ENCODE data around the gene RIIAD1. TPM values are rescaled to one million over a fixed set of nuclear protein-coding genes. Genes with fewer than 3 reads are reported as not detected.

The RIIAD1 gene
- polyA plus RNA-seq, 1 donor (not counting 4 experiments of a cell fraction or from before 2014, with no cell fraction given) = not detected

GRCh38 chr1:151686561-151686960, 34.8 kb upstream of the RIIAD1 start:
- Histone ChIP-seq H3K9ac (ENCODE audit: control insufficient read depth, extremely low read depth, insufficient read depth, low read length) (no peak overlapping the region), H3K9me3 (ENCODE audit: control insufficient read depth, low read depth, low read length) (no peaks in the 10 kb centered on the region), H3K4me3 (ENCODE audit: control insufficient read depth in 2 of 3, extremely low read depth in 1 of 3, insufficient read depth in 2 of 3, low read depth in 1 of 3, low read length in 3 of 3) (no peak overlapping the region), H3K79me2 (ENCODE audit: control insufficient read depth, insufficient read depth, low read length) (no peaks in the 10 kb centered on the region), H3K4me2 (ENCODE audit: control insufficient read depth, extremely low read depth, insufficient read depth, low read depth, low read length) (no peak overlapping the region), H3K4me1 (ENCODE audit: control insufficient read depth, extremely low read depth, insufficient read depth, low read length) (peaks cover 6% of the 10 kb centered on the region), H3K27ac (ENCODE audit: control insufficient read depth, insufficient read depth, low read length) (no peak overlapping the region), H3K27me3 (ENCODE audit: control insufficient read depth, extremely low read depth, insufficient read depth, low read length) (no peaks in the 10 kb centered on the region), H3K9me1 (ENCODE audit: control insufficient read depth, extremely low read depth, insufficient read depth, low read length) (no peaks in the 10 kb centered on the region), H4K20me1 (ENCODE audit: control insufficient read depth, extremely low read depth, insufficient read depth, low read length) (no peaks in the 10 kb centered on the region), H2AFZ (ENCODE audit: control insufficient read depth, low read length) (no peak overlapping the region), H3K36me3 (ENCODE audit: control insufficient read depth in 2 of 2, extremely low read depth in 1 of 2, insufficient read depth in 2 of 2, low read length in 2 of 2) (peaks cover 1 to 5% of the 10 kb centered on the region in 2 experiments)
- no peak for TF ChIP-seq EZH2 (IDR thresholded peaks at IDR 0.05; ENCODE audit: low read length)
- dilution Hi-C loops (cut with MboI; ENCODE audit: extremely low pct_ligation_motif_present, low sequenced_read_pairs) = no loop called here
- no peak for DNase-seq (ENCODE audit: low read depth, low spot score)
- FAIRE-seq = no peak

GRCh38 chr1:151689494-151689893, 31.8 kb upstream of the RIIAD1 start:
- Histone ChIP-seq H3K9ac (ENCODE audit: control insufficient read depth, extremely low read depth, insufficient read depth, low read length) (no peak overlapping the region), H3K4me3 (ENCODE audit: control insufficient read depth in 2 of 3, extremely low read depth in 1 of 3, insufficient read depth in 2 of 3, low read depth in 1 of 3, low read length in 3 of 3) (no peak overlapping the region), H3K9me3 (ENCODE audit: control insufficient read depth, low read depth, low read length) (no peaks in the 10 kb centered on the region), H3K4me2 (ENCODE audit: control insufficient read depth, extremely low read depth, insufficient read depth, low read depth, low read length) (no peak overlapping the region), H3K27ac (ENCODE audit: control insufficient read depth, insufficient read depth, low read length) (no peak overlapping the region), H3K4me1 (ENCODE audit: control insufficient read depth, extremely low read depth, insufficient read depth, low read length) (no peaks in the 10 kb centered on the region), H3K9me1 (ENCODE audit: control insufficient read depth, extremely low read depth, insufficient read depth, low read length) (no peaks in the 10 kb centered on the region), H2AFZ (ENCODE audit: control insufficient read depth, low read length) (no peak overlapping the region), H4K20me1 (ENCODE audit: control insufficient read depth, extremely low read depth, insufficient read depth, low read length) (no peaks in the 10 kb centered on the region), H3K36me3 (ENCODE audit: control insufficient read depth in 2 of 2, extremely low read depth in 1 of 2, insufficient read depth in 2 of 2, low read length in 2 of 2) (peaks cover 3 to 6% of the 10 kb centered on the region in 2 experiments), H3K79me2 (ENCODE audit: control insufficient read depth, insufficient read depth, low read length) (no peaks in the 10 kb centered on the region), H3K27me3 (ENCODE audit: control insufficient read depth, extremely low read depth, insufficient read depth, low read length) (no peaks in the 10 kb centered on the region)
- TF ChIP-seq CTCF (optimal IDR thresholded peaks at IDR 0.05 in 1 of 3, IDR thresholded peaks at IDR 0.05 in 1 of 3, conservative IDR thresholded peaks at IDR 0.05 in 1 of 3; ENCODE audit: extremely low read depth in 1 of 3, insufficient read depth in 2 of 3, low read length in 3 of 3) (no peak), EZH2 (IDR thresholded peaks at IDR 0.05; ENCODE audit: low read length) (no peak)
- DNase-seq (ENCODE audit: low read depth, low spot score) = no peak
- dilution Hi-C loops (cut with MboI; ENCODE audit: extremely low pct_ligation_motif_present, low sequenced_read_pairs) = no loop called here
- no peak for FAIRE-seq

- Histone ChIP-seq H3K9ac (ENCODE audit: control insufficient read depth, extremely low read depth, insufficient read depth, low read length) (no peak overlapping the region), H3K4me3 (ENCODE audit: control insufficient read depth in 2 of 3, extremely low read depth in 1 of 3, insufficient read depth in 2 of 3, low read depth in 1 of 3, low read length in 3 of 3) (no peak overlapping the region), H3K27me3 (ENCODE audit: control insufficient read depth, extremely low read depth, insufficient read depth, low read length) (no peaks in the 10 kb centered on the region), H2AFZ (ENCODE audit: control insufficient read depth, low read length) (no peak overlapping the region), H3K79me2 (ENCODE audit: control insufficient read depth, insufficient read depth, low read length) (no peaks in the 10 kb centered on the region), H3K4me1 (ENCODE audit: control insufficient read depth, extremely low read depth, insufficient read depth, low read length) (no peaks in the 10 kb centered on the region), H4K20me1 (ENCODE audit: control insufficient read depth, extremely low read depth, insufficient read depth, low read length) (no peaks in the 10 kb centered on the region), H3K36me3 (ENCODE audit: control insufficient read depth in 2 of 2, extremely low read depth in 1 of 2, insufficient read depth in 2 of 2, low read length in 2 of 2) (peaks cover 6% of the 10 kb centered on the region in 2 experiments), H3K9me1 (ENCODE audit: control insufficient read depth, extremely low read depth, insufficient read depth, low read length) (no peaks in the 10 kb centered on the region), H3K4me2 (ENCODE audit: control insufficient read depth, extremely low read depth, insufficient read depth, low read depth, low read length) (no peak overlapping the region), H3K9me3 (ENCODE audit: control insufficient read depth, low read depth, low read length) (no peaks in the 10 kb centered on the region), H3K27ac (ENCODE audit: control insufficient read depth, insufficient read depth, low read length) (no peak overlapping the region)
- dilution Hi-C loops (cut with MboI; ENCODE audit: extremely low pct_ligation_motif_present, low sequenced_read_pairs) = no loop called here
- no peak for DNase-seq (ENCODE audit: low read depth, low spot score)
- TF ChIP-seq EZH2 (IDR thresholded peaks at IDR 0.05; ENCODE audit: low read length) (no peak), CTCF (optimal IDR thresholded peaks at IDR 0.05 in 1 of 3, IDR thresholded peaks at IDR 0.05 in 1 of 3, conservative IDR thresholded peaks at IDR 0.05 in 1 of 3; ENCODE audit: extremely low read depth in 1 of 3, insufficient read depth in 2 of 3, low read length in 3 of 3) (no peak)
- FAIRE-seq = no peak
Measured at GRCh38 chr1:151692226-151692625, 29.1 kb upstream of the RIIAD1 start.

Measured in keratinocyte (primary cell).